Thyroid gland (tissue), 4 donors: Measurements from ENCODE around the gene ZNF416.

ENCODE experiments used
- POLR2A ChIP-seq, 2 donors: fragments of 450-650 bp; IDR thresholded peaks; one replicate each; pipeline ENCODE4 v1.6.1; 2017; ENCODE audit warnings: antibody characterized with exemption in 2 of 2, mild to moderate bottlenecking in 2 of 2, moderate library complexity in 1 of 2
- TF ChIP-seq, protein P1 (sequence below), 6 experiments: fragments of 200-600 bp in 3 of 6; fragments of 450-650 bp in 3 of 6; sonication (generic) in 3 of 6; IDR thresholded peaks; one replicate each; pipeline ENCODE4 v1.5.1; 2016 to 2019; ENCODE audit warnings: antibody characterized with exemption in 6 of 6, mild to moderate bottlenecking in 2 of 6, inconsistent platforms in 1 of 6, moderate library complexity in 1 of 6

DNA sequence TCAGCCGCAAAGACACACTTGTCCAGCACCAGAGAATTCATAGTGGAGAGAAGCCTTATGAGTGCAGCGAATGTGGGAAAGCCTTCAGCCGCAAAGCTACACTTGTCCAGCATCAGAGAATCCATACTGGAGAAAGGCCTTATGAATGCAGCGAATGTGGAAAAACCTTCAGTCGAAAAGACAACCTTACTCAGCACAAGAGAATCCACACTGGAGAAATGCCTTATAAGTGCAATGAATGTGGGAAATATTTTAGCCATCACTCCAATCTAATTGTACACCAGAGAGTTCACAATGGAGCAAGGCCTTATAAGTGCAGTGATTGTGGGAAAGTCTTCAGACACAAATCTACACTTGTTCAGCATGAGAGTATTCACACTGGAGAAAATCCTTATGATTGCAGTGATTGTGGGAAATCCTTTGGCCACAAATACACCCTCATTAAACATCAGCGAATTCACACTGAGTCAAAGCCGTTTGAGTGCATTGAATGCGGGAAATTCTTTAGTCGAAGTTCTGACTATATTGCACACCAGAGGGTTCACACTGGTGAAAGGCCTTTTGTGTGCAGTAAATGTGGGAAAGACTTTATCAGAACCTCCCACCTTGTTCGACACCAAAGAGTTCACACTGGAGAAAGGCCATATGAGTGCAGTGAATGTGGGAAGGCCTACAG is 42.1 kb upstream of the ZNF416 start:
- no peak for TF ChIP-seq POLR2A (IDR thresholded peaks at IDR 0.05)
- TF ChIP-seq, protein P1, sequence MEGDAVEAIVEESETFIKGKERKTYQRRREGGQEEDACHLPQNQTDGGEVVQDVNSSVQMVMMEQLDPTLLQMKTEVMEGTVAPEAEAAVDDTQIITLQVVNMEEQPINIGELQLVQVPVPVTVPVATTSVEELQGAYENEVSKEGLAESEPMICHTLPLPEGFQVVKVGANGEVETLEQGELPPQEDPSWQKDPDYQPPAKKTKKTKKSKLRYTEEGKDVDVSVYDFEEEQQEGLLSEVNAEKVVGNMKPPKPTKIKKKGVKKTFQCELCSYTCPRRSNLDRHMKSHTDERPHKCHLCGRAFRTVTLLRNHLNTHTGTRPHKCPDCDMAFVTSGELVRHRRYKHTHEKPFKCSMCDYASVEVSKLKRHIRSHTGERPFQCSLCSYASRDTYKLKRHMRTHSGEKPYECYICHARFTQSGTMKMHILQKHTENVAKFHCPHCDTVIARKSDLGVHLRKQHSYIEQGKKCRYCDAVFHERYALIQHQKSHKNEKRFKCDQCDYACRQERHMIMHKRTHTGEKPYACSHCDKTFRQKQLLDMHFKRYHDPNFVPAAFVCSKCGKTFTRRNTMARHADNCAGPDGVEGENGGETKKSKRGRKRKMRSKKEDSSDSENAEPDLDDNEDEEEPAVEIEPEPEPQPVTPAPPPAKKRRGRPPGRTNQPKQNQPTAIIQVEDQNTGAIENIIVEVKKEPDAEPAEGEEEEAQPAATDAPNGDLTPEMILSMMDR (IDR thresholded peaks at IDR 0.05) = no peak
